Measurements from ENCODE around the gene LINGO3.

DNA sequence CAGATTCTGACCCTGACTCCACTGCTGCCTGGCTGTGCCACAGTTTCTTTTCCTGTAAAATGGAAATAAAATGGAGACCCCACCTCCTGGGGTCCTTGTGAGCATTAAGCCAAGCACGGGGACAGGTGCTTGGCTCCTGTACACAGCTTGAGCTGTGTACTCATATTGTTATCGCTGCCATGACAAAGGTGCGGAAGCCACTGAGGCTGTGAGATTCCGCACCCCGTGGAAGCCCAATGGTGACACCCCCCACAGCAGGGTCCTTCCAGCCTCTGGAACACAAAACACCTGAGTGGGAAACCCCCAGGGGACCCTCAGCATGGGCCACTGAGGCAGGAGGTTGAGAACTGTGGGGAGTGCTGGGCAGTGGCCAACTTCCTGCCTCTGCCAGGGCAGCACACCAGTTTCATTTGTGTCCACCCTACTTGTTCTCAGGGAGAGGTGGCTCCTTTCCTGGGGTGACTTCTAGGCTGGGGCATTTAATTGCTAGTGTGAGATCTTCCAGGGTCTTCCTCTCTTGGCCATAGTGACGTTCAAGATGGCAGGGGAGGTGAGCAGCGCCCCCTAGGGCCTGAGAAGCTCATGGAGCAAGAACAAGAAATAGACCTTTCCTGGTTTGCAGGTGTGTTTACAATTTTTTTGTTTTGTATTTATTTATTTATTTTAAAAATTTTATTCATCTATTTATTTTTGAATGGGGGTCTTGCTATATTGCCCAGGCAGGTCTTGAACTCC, 46.3 kb downstream of the LINGO3 start:
- TF ChIP-seq CTCF (conservative IDR thresholded peaks at IDR 0.05; ENCODE audit: low read depth, low read length) (peak; percentile 47), POLR2A (IDR thresholded peaks at IDR 0.05; ENCODE audit: low read depth, low read length) (no peak), RAD21 (IDR thresholded peaks at IDR 0.05; ENCODE audit: low read length) (peak; percentile 37; the same call in 1 of the 2 replicates), BHLHE40 (IDR thresholded peaks at IDR 0.05; ENCODE audit: low read depth, low read length) (no peak), RCOR1 (IDR thresholded peaks at IDR 0.05; ENCODE audit: insufficient replicate concordance, low read length) (no peak), FOS (IDR thresholded peaks at IDR 0.05; ENCODE audit: low read depth, low read length) (no peak), RFX5 (IDR thresholded peaks at IDR 0.05; ENCODE audit: low read depth, low read length) (no peak), NFE2L2 (IDR thresholded peaks at IDR 0.05; ENCODE audit: low read depth, low read length) (no peak), MXI1 (IDR thresholded peaks at IDR 0.05; ENCODE audit: borderline replicate concordance, low read depth, low read length) (no peak), CEBPB (IDR thresholded peaks at IDR 0.05; ENCODE audit: low read depth, low read length) (no peak), SMC3 (IDR thresholded peaks at IDR 0.05; ENCODE audit: low read depth, low read length) (no peak)
- TF ChIP-seq, protein P1, sequence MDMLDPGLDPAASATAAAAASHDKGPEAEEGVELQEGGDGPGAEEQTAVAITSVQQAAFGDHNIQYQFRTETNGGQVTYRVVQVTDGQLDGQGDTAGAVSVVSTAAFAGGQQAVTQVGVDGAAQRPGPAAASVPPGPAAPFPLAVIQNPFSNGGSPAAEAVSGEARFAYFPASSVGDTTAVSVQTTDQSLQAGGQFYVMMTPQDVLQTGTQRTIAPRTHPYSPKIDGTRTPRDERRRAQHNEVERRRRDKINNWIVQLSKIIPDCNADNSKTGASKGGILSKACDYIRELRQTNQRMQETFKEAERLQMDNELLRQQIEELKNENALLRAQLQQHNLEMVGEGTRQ (IDR thresholded peaks at IDR 0.05; ENCODE audit: low read depth, low read length), result no peak
- TF ChIP-seq, protein P2, sequence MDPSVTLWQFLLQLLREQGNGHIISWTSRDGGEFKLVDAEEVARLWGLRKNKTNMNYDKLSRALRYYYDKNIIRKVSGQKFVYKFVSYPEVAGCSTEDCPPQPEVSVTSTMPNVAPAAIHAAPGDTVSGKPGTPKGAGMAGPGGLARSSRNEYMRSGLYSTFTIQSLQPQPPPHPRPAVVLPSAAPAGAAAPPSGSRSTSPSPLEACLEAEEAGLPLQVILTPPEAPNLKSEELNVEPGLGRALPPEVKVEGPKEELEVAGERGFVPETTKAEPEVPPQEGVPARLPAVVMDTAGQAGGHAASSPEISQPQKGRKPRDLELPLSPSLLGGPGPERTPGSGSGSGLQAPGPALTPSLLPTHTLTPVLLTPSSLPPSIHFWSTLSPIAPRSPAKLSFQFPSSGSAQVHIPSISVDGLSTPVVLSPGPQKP (IDR thresholded peaks at IDR 0.05; ENCODE audit: borderline replicate concordance, low read depth, low read length), result no peak
